Gastrocnemius medialis (tissue), 4 donors: ENCODE results near the gene SFRP4. TPM values are rescaled to one million over a fixed set of nuclear protein-coding genes. Genes with fewer than 3 reads are reported as not detected.

ENCODE experiments used
- ATAC-seq, 2 donors: fragments of 150-250 bp; one replicate each; pipeline ENCODE4 v1.9.1; 2016
- DNase-seq, 2 donors: peaks; one replicate each; pipeline ENCODE4 v3.0.0-alpha.2; 2019
- H3K27ac ChIP-seq, 4 donors: fragments of 200-600 bp; sonication (generic); 1 replicate in 1 of 4; 2 replicates in 3 of 4; pipeline ENCODE4 v1.5.1; 2016 to 2018; ENCODE audit warnings: mild to moderate bottlenecking in 2 of 4, moderate library complexity in 1 of 4
- H3K27me3 ChIP-seq, 3 donors: fragments of 200-600 bp; sonication (generic) in 2 of 3; 1 replicate in 1 of 3; 2 replicates in 2 of 3; pipeline versions ENCODE4 v1.5.1 to v1.6.0; 2016 to 2019; ENCODE audit warnings: mild to moderate bottlenecking in 1 of 3, moderate library complexity in 1 of 3
- H3K36me3 ChIP-seq, 2 donors: fragments of 200-600 bp; sonication (generic) in 1 of 2; one replicate each; pipeline ENCODE4 v1.5.1; 2017 to 2018
- H3K4me1 ChIP-seq, 2 donors: fragments of 200-600 bp; sonication (generic) in 1 of 2; one replicate each; pipeline ENCODE4 v1.5.1; 2016 to 2017; ENCODE audit warnings: mild to moderate bottlenecking in 2 of 2
- H3K4me3 ChIP-seq, 4 donors: fragments of 200-600 bp; sonication (generic) in 3 of 4; 1 replicate in 1 of 4; 2 replicates in 3 of 4; pipeline ENCODE4 v1.5.1; 2016 to 2019; ENCODE audit warnings: mild to moderate bottlenecking in 2 of 4
- H3K9me3 ChIP-seq, 3 donors: fragments of 200-600 bp; sonication (generic) in 2 of 3; 1 replicate in 1 of 3; 2 replicates in 2 of 3; pipeline ENCODE4 v1.5.1; 2016 to 2019
- CTCF ChIP-seq, 5 experiments: fragments of 450-650 bp in 3 of 5; fragments of 200-600 bp in 2 of 5; sonication (generic) in 2 of 5; IDR thresholded peaks in 4 of 5; conservative IDR thresholded peaks in 1 of 5; 1 replicate in 4 of 5; 2 replicates in 1 of 5; pipeline ENCODE4 v1.5.1; 2016 to 2019; ENCODE audit warnings: antibody characterized with exemption in 5 of 5, mild to moderate bottlenecking in 3 of 5, moderate library complexity in 3 of 5
- POLR2A ChIP-seq, 2 donors: fragments of 450-650 bp; IDR thresholded peaks; one replicate each; pipeline ENCODE4 v1.6.1; 2017; ENCODE audit warnings: antibody characterized with exemption in 2 of 2, mild to moderate bottlenecking in 2 of 2, moderate library complexity in 2 of 2
- in situ Hi-C, 4 donors: fragments of 200-750 bp; cut with MboI; loops; one replicate each; pipeline versions ENCODE4 v1.15.0 to v1.8.0; 2017; ENCODE audit warnings: low sequenced_read_pairs in 4 of 4
- intact Hi-C: fragments of 100-400 bp; cut with DNase I; formaldehyde crosslinking; loops from one replicate; pipeline ENCODE4 v1.15.1; 2023; ENCODE audit warnings: low total_unique reads
- total RNA-seq, 4 donors: library from RNA; depleted of rRNA; stranded (reverse); fragments of >200 nt; gene quantifications; one replicate each; pipeline versions ENCODE4 v1.1.0 to v1.2.3, GENCODE V29; 2016

SFRP4 gene
- total RNA-seq, 4 donors from 2014 or later: 0.24 to 0.98 (median 0.71) TPM; not detected in 1

- H3K27me3 ChIP-seq: no peaks in the 10 kb centered on the region
- H3K4me3 ChIP-seq: no peak overlapping the region
- no peak for TF ChIP-seq POLR2A (IDR thresholded peaks at IDR 0.05)
- DNase-seq (no peak), ATAC-seq (no peak)
- in situ Hi-C loops (loop anchor here in 2 of 4 donors (25.0 kb wide), 2 partner anchors 294 to 419 kb away; no protein-coding TSS in a partner anchor), intact Hi-C loops (loop anchor here (5.0 to 10.0 kb wide), 3 partner anchors 96 to 304 kb away; no protein-coding TSS in a partner anchor)
- peaks cover 31 to 42% of the 10 kb centered on the region in 2 donors for H3K4me1 ChIP-seq
- H3K9me3 ChIP-seq: no peaks in the 10 kb centered on the region
- H3K27ac ChIP-seq: no peak overlapping the region
- H3K36me3 ChIP-seq: no peaks in the 10 kb centered on the region
Measured at GRCh38 chr7:37918526-37918925, 1.9 kb upstream of the SFRP4 start.

GRCh38 chr7:37916017-37916672 lies 472 bp downstream of the SFRP4 start:
- in situ Hi-C loops: loop anchor here in 2 of 4 donors (25.0 kb wide), 2 partner anchors 296 to 421 kb away; no protein-coding TSS in a partner anchor
- TF ChIP-seq CTCF (IDR thresholded peaks at IDR 0.05 in 4 of 5, conservative IDR thresholded peaks at IDR 0.05 in 1 of 5): no peak
- no peak for TF ChIP-seq POLR2A (IDR thresholded peaks at IDR 0.05)
- no peak for ATAC-seq
- no peak for DNase-seq
- H3K4me1 ChIP-seq: peaks cover 13 to 22% of the 10 kb centered on the region in 2 donors
- intact Hi-C loops: loop anchor here (5.0 to 10.0 kb wide), 3 partner anchors 99 to 306 kb away; no protein-coding TSS in a partner anchor
- no peaks in the 10 kb centered on the region for H3K36me3 ChIP-seq
- peak overlapping the region; percentile 58 to 67 (median 62) for H3K4me3 ChIP-seq
- peak overlapping the region; percentile 50 to 67 (median 62) for H3K27ac ChIP-seq
- no peaks in the 10 kb centered on the region for H3K27me3 ChIP-seq
- no peaks in the 10 kb centered on the region for H3K9me3 ChIP-seq

GRCh38 chr7:37915438-37915837 lies 1.2 kb downstream of the SFRP4 start:
- H3K36me3 ChIP-seq: no peaks in the 10 kb centered on the region
- DNase-seq: no peak
- no peak for ATAC-seq
- H3K27ac ChIP-seq: peak overlapping the region in 3 of 4 donors; percentile 59 to 67 (median 66)
- H3K9me3 ChIP-seq: no peaks in the 10 kb centered on the region
- H3K27me3 ChIP-seq: no peaks in the 10 kb centered on the region
- peaks cover 13 to 22% of the 10 kb centered on the region in 2 donors for H3K4me1 ChIP-seq
- intact Hi-C loops: loop anchor here (5.0 to 10.0 kb wide), 3 partner anchors 99 to 307 kb away; no protein-coding TSS in a partner anchor
- peak overlapping the region; percentile 58 to 67 (median 62) for H3K4me3 ChIP-seq
- in situ Hi-C loops: loop anchor here in 2 of 4 donors (25.0 kb wide), 2 partner anchors 297 to 422 kb away; no protein-coding TSS in a partner anchor
- TF ChIP-seq CTCF (IDR thresholded peaks at IDR 0.05 in 4 of 5, conservative IDR thresholded peaks at IDR 0.05 in 1 of 5) (no peak), POLR2A (IDR thresholded peaks at IDR 0.05) (no peak)

- DNase-seq (no peak), ATAC-seq (no peak)
- no peak for TF ChIP-seq CTCF (IDR thresholded peaks at IDR 0.05 in 4 of 5, conservative IDR thresholded peaks at IDR 0.05 in 1 of 5)
- no peak for TF ChIP-seq POLR2A (IDR thresholded peaks at IDR 0.05)
- Histone ChIP-seq H3K27me3 (no peaks in the 10 kb centered on the region), H3K4me3 (no peak overlapping the region), H3K36me3 (no peaks in the 10 kb centered on the region), H3K27ac (peak overlapping the region in 1 of 4 donors; percentile 51), H3K9me3 (no peaks in the 10 kb centered on the region), H3K4me1 (peaks cover 10 to 22% of the 10 kb centered on the region in 2 donors)
- in situ Hi-C loops (loop anchor here in 3 of 4 donors (5.0 to 25.0 kb wide), 3 partner anchors 300 to 425 kb away; no protein-coding TSS in a partner anchor), intact Hi-C loops (loop anchor here (10.0 kb wide), 1 partner anchor 102 kb away; no protein-coding TSS in a partner anchor)
Measured at GRCh38 chr7:37912756-37913155, 3.9 kb downstream of the SFRP4 start.

- Histone ChIP-seq H3K36me3 (no peaks in the 10 kb centered on the region), H3K27ac (no peak overlapping the region), H3K4me3 (no peak overlapping the region), H3K9me3 (no peaks in the 10 kb centered on the region), H3K27me3 (no peaks in the 10 kb centered on the region), H3K4me1 (no peaks in the 10 kb centered on the region)
- intact Hi-C loops: no loop called here
- TF ChIP-seq CTCF (IDR thresholded peaks at IDR 0.05 in 4 of 5, conservative IDR thresholded peaks at IDR 0.05 in 1 of 5) (no peak), POLR2A (IDR thresholded peaks at IDR 0.05) (no peak)
- in situ Hi-C loops: loop anchor here in 3 of 4 donors (10.0 to 25.0 kb wide), 4 partner anchors 196 to 429 kb away; no protein-coding TSS in a partner anchor
- DNase-seq (no peak), ATAC-seq (no peak)
Measured at GRCh38 chr7:37908221-37908788, 8.3 kb downstream of the SFRP4 start.
